ENCODE measurements around the gene CALD1. TPM values are rescaled to one million over a fixed set of nuclear protein-coding genes. Genes with fewer than 3 reads are reported as not detected.

Gene CALD1
- total RNA-seq, 1 donor from 2014 or later, result 1,941 TPM

- Mint-ChIP-seq H3K27me3 (ENCODE audit: low read depth) (no peaks in the 10 kb centered on the region), H3K4me1 (ENCODE audit: low read depth) (peaks cover 88% of the 10 kb centered on the region), H3K27ac (ENCODE audit: unreplicated experiment) (peak overlapping the region; percentile 83), H3K4me3 (ENCODE audit: unreplicated experiment) (peak overlapping the region; percentile 8), H3K9me3 (ENCODE audit: low read depth) (no peaks in the 10 kb centered on the region), H3K36me3 (ENCODE audit: low read depth) (peaks cover 49% of the 10 kb centered on the region)
- no peak for TF ChIP-seq CTCF (IDR thresholded peaks at IDR 0.05)
- no peak for DNase-seq (ENCODE audit: low spot score)
Measured at GRCh38 chr7:134798155-134798554, 18.7 kb downstream of the CALD1 start.

GRCh38 chr7:134799377-134799776, 19.9 kb downstream of the CALD1 start:
- peak overlapping the region; percentile 83 for H3K27ac Mint-ChIP-seq (ENCODE audit: unreplicated experiment)
- H3K4me3 Mint-ChIP-seq (ENCODE audit: unreplicated experiment), result no peak overlapping the region
- H3K27me3 Mint-ChIP-seq (ENCODE audit: low read depth), result no peaks in the 10 kb centered on the region
- peaks cover 50% of the 10 kb centered on the region for H3K36me3 Mint-ChIP-seq (ENCODE audit: low read depth)
- peaks cover 88% of the 10 kb centered on the region for H3K4me1 Mint-ChIP-seq (ENCODE audit: low read depth)
- no peaks in the 10 kb centered on the region for H3K9me3 Mint-ChIP-seq (ENCODE audit: low read depth)
- no peak for TF ChIP-seq CTCF (IDR thresholded peaks at IDR 0.05)
- DNase-seq (ENCODE audit: low spot score), result no peak

GRCh38 chr7:134802762-134803161, 23.3 kb downstream of the CALD1 start:
- H3K9me3 Mint-ChIP-seq (ENCODE audit: low read depth), result no peaks in the 10 kb centered on the region
- no peak for DNase-seq (ENCODE audit: low spot score)
- H3K27ac Mint-ChIP-seq (ENCODE audit: unreplicated experiment), result peak overlapping the region; percentile 87
- TF ChIP-seq CTCF (IDR thresholded peaks at IDR 0.05), result no peak
- H3K27me3 Mint-ChIP-seq (ENCODE audit: low read depth), result no peaks in the 10 kb centered on the region
- H3K4me1 Mint-ChIP-seq (ENCODE audit: low read depth), result peaks cover 90% of the 10 kb centered on the region
- no peak overlapping the region for H3K4me3 Mint-ChIP-seq (ENCODE audit: unreplicated experiment)
- peaks cover 61% of the 10 kb centered on the region for H3K36me3 Mint-ChIP-seq (ENCODE audit: low read depth)

GRCh38 chr7:134804351-134804750, 24.9 kb downstream of the CALD1 start:
- no peak for TF ChIP-seq CTCF (IDR thresholded peaks at IDR 0.05)
- Mint-ChIP-seq H3K27me3 (ENCODE audit: low read depth) (no peaks in the 10 kb centered on the region), H3K9me3 (ENCODE audit: low read depth) (no peaks in the 10 kb centered on the region), H3K4me1 (ENCODE audit: low read depth) (peaks cover 90% of the 10 kb centered on the region), H3K36me3 (ENCODE audit: low read depth) (peaks cover 58% of the 10 kb centered on the region), H3K4me3 (ENCODE audit: unreplicated experiment) (peak overlapping the region; percentile 14), H3K27ac (ENCODE audit: unreplicated experiment) (peak overlapping the region; percentile 87)
- DNase-seq (ENCODE audit: low spot score), result no peak

- H3K36me3 Mint-ChIP-seq (ENCODE audit: low read depth), result peaks cover 56% of the 10 kb centered on the region
- no peak for TF ChIP-seq CTCF (IDR thresholded peaks at IDR 0.05)
- H3K27ac Mint-ChIP-seq (ENCODE audit: unreplicated experiment), result peak overlapping the region; percentile 87
- H3K4me3 Mint-ChIP-seq (ENCODE audit: unreplicated experiment), result peak overlapping the region; percentile 14
- no peak for DNase-seq (ENCODE audit: low spot score)
- H3K9me3 Mint-ChIP-seq (ENCODE audit: low read depth), result no peaks in the 10 kb centered on the region
- H3K27me3 Mint-ChIP-seq (ENCODE audit: low read depth), result no peaks in the 10 kb centered on the region
- peaks cover 89% of the 10 kb centered on the region for H3K4me1 Mint-ChIP-seq (ENCODE audit: low read depth)
Measured at GRCh38 chr7:134804854-134805253, 25.4 kb downstream of the CALD1 start.

Measured in chondrocyte (in vitro differentiated cells).